Coronary artery (tissue), 2 donors: Measurements from ENCODE around the gene LILRA6.
A peak's percentile ranks its signal among the peaks of the same experiment; 100 is the strongest.
"Not testable (repeated sequence)": the region's sequence is repeated elsewhere in the genome, so short reads cannot be mapped to it uniquely, and the experiment has no call there.

Experiments
- DNase-seq: peaks from one replicate; pipeline ENCODE4 v3.0.0-alpha.2; 2017; ENCODE audit warnings: low spot score
- H3K27ac ChIP-seq, 2 donors: fragments of 200-600 bp; sonication (generic); one replicate each; pipeline ENCODE4 v1.5.1; 2016 to 2019
- H3K4me3 ChIP-seq: fragments of 200-600 bp; sonication (generic); 2 replicates; pipeline ENCODE4 v1.5.1; 2016; ENCODE audit warnings: mild to moderate bottlenecking, moderate library complexity
- CTCF ChIP-seq: fragments of 200-600 bp; sonication (generic); IDR thresholded peaks from one replicate; pipeline ENCODE4 v1.5.1; 2019; ENCODE audit warnings: antibody characterized with exemption

LILRA6 gene

GRCh38 chr19:54279406-54279962 lies 36.9 kb upstream of the LILRA6 start:
- TF ChIP-seq CTCF = no peak
- peak overlapping the region; percentile 44 for H3K4me3 ChIP-seq
- no peak for DNase-seq
- no peak overlapping the region for H3K27ac ChIP-seq

- not testable (repeated sequence) for H3K4me3 ChIP-seq, DNase-seq, H3K27ac ChIP-seq
These were observed 36.1 kb upstream of the LILRA6 start for GRCh38 chr19:54278571-54279195.

- not testable (repeated sequence) for H3K27ac ChIP-seq, H3K4me3 ChIP-seq, DNase-seq
These were observed 35.5 kb upstream of the LILRA6 start for GRCh38 chr19:54278056-54278455.

- not testable (repeated sequence) for H3K4me3 ChIP-seq, H3K27ac ChIP-seq
- peak; percentile 45 for DNase-seq
These were observed 34.6 kb upstream of the LILRA6 start for GRCh38 chr19:54277111-54277615.

GRCh38 chr19:54275951-54276350 lies 33.4 kb upstream of the LILRA6 start:
- no peak for TF ChIP-seq CTCF
- Histone ChIP-seq H3K27ac (no peak overlapping the region), H3K4me3 (no peak overlapping the region)
- DNase-seq = peak; percentile 57

- H3K4me3 ChIP-seq, H3K27ac ChIP-seq: not testable (repeated sequence)
- peak; percentile 22 for DNase-seq
These were observed 31.9 kb upstream of the LILRA6 start for GRCh38 chr19:54274516-54274915.

GRCh38 chr19:54273821-54274220 lies 31.2 kb upstream of the LILRA6 start:
- DNase-seq = no peak
- Histone ChIP-seq H3K4me3 (no peak overlapping the region), H3K27ac (no peak overlapping the region)
- no peak for TF ChIP-seq CTCF

- not testable (repeated sequence) for H3K4me3 ChIP-seq, H3K27ac ChIP-seq
- DNase-seq = peak; percentile 62
These were observed 29.6 kb upstream of the LILRA6 start for GRCh38 chr19:54272181-54272580.

- peak overlapping the region in 1 of 2 donors; percentile 56 for H3K27ac ChIP-seq
- H3K4me3 ChIP-seq = not testable (repeated sequence)
- peak; percentile 29 for DNase-seq
These were observed 29.0 kb upstream of the LILRA6 start for GRCh38 chr19:54271587-54271986.

GRCh38 chr19:54271106-54271505 lies 28.5 kb upstream of the LILRA6 start:
- peak; percentile 63 for DNase-seq
- Histone ChIP-seq H3K4me3 (no peak overlapping the region), H3K27ac (peak overlapping the region in 1 of 2 donors; percentile 56)
- TF ChIP-seq CTCF = no peak
